Spinal cord (tissue), 10 donors: ENCODE results near the gene USP17L26. TPM values are rescaled to one million over a fixed set of nuclear protein-coding genes. Genes with fewer than 3 reads are reported as not detected.
"Not testable (repeated sequence)": the region's sequence is repeated elsewhere in the genome, so short reads cannot be mapped to it uniquely, and the experiment has no call there.

Experiments used
- DNase-seq, 6 donors: peaks; one replicate each; pipeline versions ENCODE4 v3.0.0 to v3.0.0-alpha.2; 2013 to 2015; ENCODE audit warnings: low spot score in 6 of 6, low read depth in 4 of 6
- H3K27ac ChIP-seq: one replicate; pipeline ENCODE4 v1.5.1; 2013; ENCODE audit warnings: low read depth, low read length, control low read depth
- H3K27me3 ChIP-seq: one replicate; pipeline ENCODE4 v1.6.1; 2013; ENCODE audit warnings: low read length; ENCODE audit not compliant: control insufficient read depth, insufficient read depth
- H3K36me3 ChIP-seq: one replicate; pipeline ENCODE4 v1.6.1; 2013; ENCODE audit warnings: low read length; ENCODE audit not compliant: control insufficient read depth, insufficient read depth
- H3K4me1 ChIP-seq: one replicate; pipeline ENCODE4 v1.6.1; 2013; ENCODE audit warnings: low read length; ENCODE audit not compliant: control insufficient read depth, insufficient read depth
- H3K4me3 ChIP-seq: one replicate; pipeline ENCODE4 v1.5.1; 2013; ENCODE audit warnings: low read depth, low read length, control low read depth
- H3K9me3 ChIP-seq: one replicate; pipeline ENCODE4 v1.6.1; 2013; ENCODE audit warnings: low read length; ENCODE audit not compliant: control insufficient read depth, insufficient read depth
- WGBS: methylation state at CpG from one replicate; pipeline ENCODE4 v1.1.5; 2013; ENCODE audit warnings: missing lambda C conversion rate; ENCODE audit not compliant: insufficient coverage; 5-methylcytosine and 5-hydroxymethylcytosine counted together
- long read RNA-seq, 4 donors: transcript quantifications; one replicate each; lab custom pipeline, GENCODE V29; 2026
- polyA plus RNA-seq, 2 donors: library from polyadenylated mRNA; unstranded; fragments of 120-200 nt; gene quantifications; one replicate each; pipeline ENCODE4 v1.2.1, GENCODE V29; 2013; ENCODE audit not compliant: insufficient read length in 2 of 2
- total RNA-seq, 2 donors: library from RNA; depleted of rRNA in 1 of 2; stranded (reverse); fragments of 120-200 nt in 1 of 2; fragments of >200 nt in 1 of 2; gene quantifications; one replicate each; pipeline versions ENCODE4 v1.2.3 to v1.2.4, GENCODE V29; 2013 to 2014
- donor health status: healthy.

The USP17L26 gene, protein sequence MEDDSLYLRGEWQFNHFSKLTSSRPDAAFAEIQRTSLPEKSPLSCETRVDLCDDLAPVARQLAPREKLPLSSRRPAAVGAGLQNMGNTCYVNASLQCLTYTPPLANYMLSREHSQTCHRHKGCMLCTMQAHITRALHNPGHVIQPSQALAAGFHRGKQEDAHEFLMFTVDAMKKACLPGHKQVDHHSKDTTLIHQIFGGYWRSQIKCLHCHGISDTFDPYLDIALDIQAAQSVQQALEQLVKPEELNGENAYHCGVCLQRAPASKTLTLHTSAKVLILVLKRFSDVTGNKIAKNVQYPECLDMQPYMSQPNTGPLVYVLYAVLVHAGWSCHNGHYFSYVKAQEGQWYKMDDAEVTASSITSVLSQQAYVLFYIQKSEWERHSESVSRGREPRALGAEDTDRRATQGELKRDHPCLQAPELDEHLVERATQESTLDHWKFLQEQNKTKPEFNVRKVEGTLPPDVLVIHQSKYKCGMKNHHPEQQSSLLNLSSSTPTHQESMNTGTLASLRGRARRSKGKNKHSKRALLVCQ
- total RNA-seq: not detected
- not detected for polyA plus RNA-seq
- long read RNA-seq, donor 1: 0 reads
- long read RNA-seq, donor 2: 0 reads
- long read RNA-seq, donor 3: 0 reads
- long read RNA-seq, donor 4: 0 reads

DNA sequence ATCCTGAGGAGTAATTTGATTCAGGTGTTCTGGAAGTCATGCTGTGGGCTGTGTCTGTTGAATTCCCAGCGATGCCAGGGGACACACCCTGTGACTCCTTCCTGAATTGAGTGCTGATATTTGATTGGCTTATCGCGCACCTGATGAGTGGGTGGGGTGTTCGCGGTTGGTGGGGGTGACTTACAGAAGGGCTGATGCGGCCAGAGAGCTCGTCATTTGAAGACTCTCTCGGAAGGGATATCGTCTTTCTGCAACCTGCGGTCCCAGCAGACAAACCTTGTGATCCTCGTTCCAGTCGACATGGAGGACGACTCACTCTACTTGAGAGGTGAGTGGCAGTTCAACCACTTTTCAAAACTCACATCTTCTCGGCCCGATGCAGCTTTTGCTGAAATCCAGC lies at the start of gene USP17L26:
TSS of gene USP17L26 (plus strand) at position 301 of the 400 bp plus-strand sequence. CDS start at position 301, 0 bp downstream.
- DNase-seq: not testable (repeated sequence)

DNA sequence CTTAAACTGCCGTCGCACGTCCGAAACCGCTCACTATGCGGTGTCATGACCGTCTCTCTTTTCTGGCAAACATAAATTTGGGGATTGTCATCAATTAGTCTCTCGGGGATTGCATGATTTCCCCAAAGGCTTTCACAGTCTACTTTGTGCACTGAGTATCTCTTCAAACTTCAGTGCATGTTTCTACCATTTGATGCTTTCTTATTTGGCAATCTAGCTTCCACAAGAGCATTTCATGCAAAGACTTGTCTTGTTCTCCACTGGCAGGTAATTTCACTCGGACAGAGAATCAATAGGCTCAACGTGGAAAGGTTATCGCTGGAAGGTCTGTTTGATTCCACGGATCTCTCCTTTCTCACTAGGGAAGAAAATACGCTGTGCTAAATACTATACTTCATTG lies 10.3 kb upstream of the USP17L26 start:
- not testable (repeated sequence) for H3K27ac ChIP-seq, H3K36me3 ChIP-seq, H3K4me1 ChIP-seq, DNase-seq, H3K27me3 ChIP-seq, H3K4me3 ChIP-seq, H3K9me3 ChIP-seq
- WGBS: no CpG with 5 or more reads among the region's 13 CpGs

More for the DNA sequence above, at the start of gene USP17L26:
- no CpG with 5 or more reads among the region's 15 CpGs for WGBS
- H3K27ac ChIP-seq, H3K36me3 ChIP-seq, H3K27me3 ChIP-seq, H3K4me3 ChIP-seq, H3K4me1 ChIP-seq, H3K9me3 ChIP-seq: not testable (repeated sequence)

DNA sequence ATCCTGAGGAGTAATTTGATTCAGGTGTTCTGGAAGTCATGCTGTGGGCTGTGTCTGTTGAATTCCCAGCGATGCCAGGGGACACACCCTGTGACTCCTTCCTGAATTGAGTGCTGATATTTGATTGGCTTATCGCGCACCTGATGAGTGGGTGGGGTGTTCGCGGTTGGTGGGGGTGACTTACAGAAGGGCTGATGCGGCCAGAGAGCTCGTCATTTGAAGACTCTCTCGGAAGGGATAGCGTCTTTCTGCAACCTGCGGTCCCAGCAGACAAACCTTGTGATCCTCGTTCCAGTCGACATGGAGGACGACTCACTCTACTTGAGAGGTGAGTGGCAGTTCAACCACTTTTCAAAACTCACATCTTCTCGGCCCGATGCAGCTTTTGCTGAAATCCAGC lies 9.6 kb upstream of the USP17L26 start, which contains the start of gene USP17L24:
TSS of gene USP17L24 (plus strand) at position 301 of the 400 bp plus-strand sequence. CDS start at position 301, 0 bp downstream.
- no CpG with 5 or more reads among the region's 15 CpGs for WGBS
- H3K4me3 ChIP-seq, H3K4me1 ChIP-seq, H3K27me3 ChIP-seq, H3K9me3 ChIP-seq, H3K36me3 ChIP-seq, H3K27ac ChIP-seq, DNase-seq: not testable (repeated sequence)

DNA sequence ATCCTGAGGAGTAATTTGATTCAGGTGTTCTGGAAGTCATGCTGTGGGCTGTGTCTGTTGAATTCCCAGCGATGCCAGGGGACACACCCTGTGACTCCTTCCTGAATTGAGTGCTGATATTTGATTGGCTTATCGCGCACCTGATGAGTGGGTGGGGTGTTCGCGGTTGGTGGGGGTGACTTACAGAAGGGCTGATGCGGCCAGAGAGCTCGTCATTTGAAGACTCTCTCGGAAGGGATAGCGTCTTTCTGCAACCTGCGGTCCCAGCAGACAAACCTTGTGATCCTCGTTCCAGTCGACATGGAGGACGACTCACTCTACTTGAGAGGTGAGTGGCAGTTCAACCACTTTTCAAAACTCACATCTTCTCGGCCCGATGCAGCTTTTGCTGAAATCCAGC lies 4.8 kb upstream of the USP17L26 start, which contains the start of gene USP17L25:
TSS of gene USP17L25 (plus strand) at position 301 of the 400 bp plus-strand sequence. CDS start at position 301, 0 bp downstream.
- H3K4me1 ChIP-seq, H3K36me3 ChIP-seq, DNase-seq, H3K9me3 ChIP-seq, H3K4me3 ChIP-seq, H3K27me3 ChIP-seq, H3K27ac ChIP-seq: not testable (repeated sequence)
- no CpG with 5 or more reads among the region's 15 CpGs for WGBS

DNA sequence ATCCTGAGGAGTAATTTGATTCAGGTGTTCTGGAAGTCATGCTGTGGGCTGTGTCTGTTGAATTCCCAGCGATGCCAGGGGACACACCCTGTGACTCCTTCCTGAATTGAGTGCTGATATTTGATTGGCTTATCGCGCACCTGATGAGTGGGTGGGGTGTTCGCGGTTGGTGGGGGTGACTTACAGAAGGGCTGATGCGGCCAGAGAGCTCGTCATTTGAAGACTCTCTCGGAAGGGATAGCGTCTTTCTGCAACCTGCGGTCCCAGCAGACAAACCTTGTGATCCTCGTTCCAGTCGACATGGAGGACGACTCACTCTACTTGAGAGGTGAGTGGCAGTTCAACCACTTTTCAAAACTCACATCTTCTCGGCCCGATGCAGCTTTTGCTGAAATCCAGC lies 4.6 kb downstream of the USP17L26 start, which contains the start of gene USP17L5:
TSS of gene USP17L5 (plus strand) at position 301 of the 400 bp plus-strand sequence. CDS start at position 301, 0 bp downstream.
- not testable (repeated sequence) for H3K4me3 ChIP-seq, H3K4me1 ChIP-seq, H3K27me3 ChIP-seq, H3K27ac ChIP-seq, DNase-seq, H3K9me3 ChIP-seq, H3K36me3 ChIP-seq
- WGBS: no CpG with 5 or more reads among the region's 15 CpGs

DNA sequence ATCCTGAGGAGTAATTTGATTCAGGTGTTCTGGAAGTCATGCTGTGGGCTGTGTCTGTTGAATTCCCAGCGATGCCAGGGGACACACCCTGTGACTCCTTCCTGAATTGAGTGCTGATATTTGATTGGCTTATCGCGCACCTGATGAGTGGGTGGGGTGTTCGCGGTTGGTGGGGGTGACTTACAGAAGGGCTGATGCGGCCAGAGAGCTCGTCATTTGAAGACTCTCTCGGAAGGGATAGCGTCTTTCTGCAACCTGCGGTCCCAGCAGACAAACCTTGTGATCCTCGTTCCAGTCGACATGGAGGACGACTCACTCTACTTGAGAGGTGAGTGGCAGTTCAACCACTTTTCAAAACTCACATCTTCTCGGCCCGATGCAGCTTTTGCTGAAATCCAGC lies 9.4 kb downstream of the USP17L26 start, which contains the start of gene USP17L27:
TSS of gene USP17L27 (plus strand) at position 301 of the 400 bp plus-strand sequence. CDS start at position 301, 0 bp downstream.
- no CpG with 5 or more reads among the region's 15 CpGs for WGBS
- not testable (repeated sequence) for H3K36me3 ChIP-seq, H3K27ac ChIP-seq, DNase-seq, H3K27me3 ChIP-seq, H3K4me3 ChIP-seq, H3K9me3 ChIP-seq, H3K4me1 ChIP-seq

DNA sequence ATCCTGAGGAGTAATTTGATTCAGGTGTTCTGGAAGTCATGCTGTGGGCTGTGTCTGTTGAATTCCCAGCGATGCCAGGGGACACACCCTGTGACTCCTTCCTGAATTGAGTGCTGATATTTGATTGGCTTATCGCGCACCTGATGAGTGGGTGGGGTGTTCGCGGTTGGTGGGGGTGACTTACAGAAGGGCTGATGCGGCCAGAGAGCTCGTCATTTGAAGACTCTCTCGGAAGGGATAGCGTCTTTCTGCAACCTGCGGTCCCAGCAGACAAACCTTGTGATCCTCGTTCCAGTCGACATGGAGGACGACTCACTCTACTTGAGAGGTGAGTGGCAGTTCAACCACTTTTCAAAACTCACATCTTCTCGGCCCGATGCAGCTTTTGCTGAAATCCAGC lies 14.1 kb downstream of the USP17L26 start, which contains the start of gene USP17L28:
TSS of gene USP17L28 (plus strand) at position 301 of the 400 bp plus-strand sequence. CDS start at position 301, 0 bp downstream.
- H3K4me1 ChIP-seq, DNase-seq, H3K4me3 ChIP-seq, H3K9me3 ChIP-seq, H3K36me3 ChIP-seq, H3K27me3 ChIP-seq, H3K27ac ChIP-seq: not testable (repeated sequence)
- WGBS: no CpG with 5 or more reads among the region's 15 CpGs

DNA sequence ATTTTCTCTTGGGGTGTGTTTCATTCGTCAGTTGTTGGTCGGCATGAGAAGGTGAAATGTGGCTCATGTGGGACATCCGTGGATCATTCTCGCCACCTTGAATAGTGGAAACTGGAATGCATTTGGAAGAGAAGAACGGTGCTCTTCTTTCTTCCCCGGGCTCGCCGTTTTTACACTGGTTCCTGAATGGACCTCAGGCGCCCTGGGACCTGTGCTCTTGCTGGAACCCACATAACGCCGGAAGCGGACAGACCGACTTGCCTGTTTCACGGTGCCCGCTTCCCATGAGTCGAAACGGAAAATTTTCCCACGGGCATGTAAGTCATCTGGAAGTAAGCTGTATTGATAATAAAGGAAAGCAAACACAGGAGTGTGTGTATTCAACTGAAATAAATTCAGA lies 16.4 kb downstream of the USP17L26 start:
- not testable (repeated sequence) for H3K27me3 ChIP-seq, H3K27ac ChIP-seq, H3K4me3 ChIP-seq, H3K36me3 ChIP-seq, DNase-seq, H3K4me1 ChIP-seq, H3K9me3 ChIP-seq
- WGBS: 94% methylated on average over 8 of the region's 18 CpGs

DNA sequence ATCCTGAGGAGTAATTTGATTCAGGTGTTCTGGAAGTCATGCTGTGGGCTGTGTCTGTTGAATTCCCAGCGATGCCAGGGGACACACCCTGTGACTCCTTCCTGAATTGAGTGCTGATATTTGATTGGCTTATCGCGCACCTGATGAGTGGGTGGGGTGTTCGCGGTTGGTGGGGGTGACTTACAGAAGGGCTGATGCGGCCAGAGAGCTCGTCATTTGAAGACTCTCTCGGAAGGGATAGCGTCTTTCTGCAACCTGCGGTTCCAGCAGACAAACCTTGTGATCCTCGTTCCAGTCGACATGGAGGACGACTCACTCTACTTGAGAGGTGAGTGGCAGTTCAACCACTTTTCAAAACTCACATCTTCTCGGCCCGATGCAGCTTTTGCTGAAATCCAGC lies 18.9 kb downstream of the USP17L26 start, which contains the start of gene USP17L29:
TSS of gene USP17L29 (plus strand) at position 301 of the 400 bp plus-strand sequence. CDS start at position 301, 0 bp downstream.
- not testable (repeated sequence) for DNase-seq, H3K9me3 ChIP-seq, H3K36me3 ChIP-seq, H3K27ac ChIP-seq, H3K4me1 ChIP-seq, H3K4me3 ChIP-seq, H3K27me3 ChIP-seq
- WGBS: no CpG with 5 or more reads among the region's 15 CpGs
